ENCODE data around the gene PTPRM. TPM values are rescaled to one million over a fixed set of nuclear protein-coding genes. Genes with fewer than 3 reads are reported as not detected.
A peak's percentile ranks its signal among the peaks of the same experiment; 100 is the strongest.

Gene PTPRM
- polyA plus RNA-seq, 1 donor (not counting 4 experiments of a cell fraction or from before 2014, with no cell fraction given), result 54.5 TPM

- FAIRE-seq (no peak), DNase-seq (ENCODE audit: low read depth, low spot score) (no peak)
- H3K9ac ChIP-seq (ENCODE audit: control insufficient read depth, extremely low read depth, insufficient read depth, low read length), result no peak overlapping the region
- H3K9me1 ChIP-seq (ENCODE audit: control insufficient read depth, extremely low read depth, insufficient read depth, low read length), result no peaks in the 10 kb centered on the region
- H3K79me2 ChIP-seq (ENCODE audit: control insufficient read depth, insufficient read depth, low read length), result no peaks in the 10 kb centered on the region
- no peak overlapping the region for H3K4me3 ChIP-seq (ENCODE audit: control insufficient read depth in 2 of 3, extremely low read depth in 1 of 3, insufficient read depth in 2 of 3, low read depth in 1 of 3, low read length in 3 of 3)
- no peak overlapping the region for H3K27ac ChIP-seq (ENCODE audit: control insufficient read depth, insufficient read depth, low read length)
- peaks cover 15% of the 10 kb centered on the region for H3K27me3 ChIP-seq (ENCODE audit: control insufficient read depth, extremely low read depth, insufficient read depth, low read length)
- H2AFZ ChIP-seq (ENCODE audit: control insufficient read depth, low read length), result no peak overlapping the region
- H3K4me2 ChIP-seq (ENCODE audit: control insufficient read depth, extremely low read depth, insufficient read depth, low read depth, low read length), result no peak overlapping the region
- peaks cover 6% of the 10 kb centered on the region for H3K4me1 ChIP-seq (ENCODE audit: control insufficient read depth, extremely low read depth, insufficient read depth, low read length)
- dilution Hi-C loops (cut with MboI; ENCODE audit: extremely low pct_ligation_motif_present, low sequenced_read_pairs), result no loop called here
- H3K36me3 ChIP-seq (ENCODE audit: control insufficient read depth in 2 of 2, extremely low read depth in 1 of 2, insufficient read depth in 2 of 2, low read length in 2 of 2), result no peaks in the 10 kb centered on the region
- no peaks in the 10 kb centered on the region for H3K9me3 ChIP-seq (ENCODE audit: control insufficient read depth, low read depth, low read length)
- no peaks in the 10 kb centered on the region for H4K20me1 ChIP-seq (ENCODE audit: control insufficient read depth, extremely low read depth, insufficient read depth, low read length)
- TF ChIP-seq CTCF (optimal IDR thresholded peaks at IDR 0.05 in 1 of 3, IDR thresholded peaks at IDR 0.05 in 1 of 3, conservative IDR thresholded peaks at IDR 0.05 in 1 of 3; ENCODE audit: extremely low read depth in 1 of 3, insufficient read depth in 2 of 3, low read length in 3 of 3) (no peak), EZH2 (IDR thresholded peaks at IDR 0.05; ENCODE audit: low read length) (no peak)
These were observed 801.5 kb downstream of the PTPRM start for GRCh38 chr18:8368512-8369217.

- no peak for TF ChIP-seq EZH2 (IDR thresholded peaks at IDR 0.05; ENCODE audit: low read length)
- FAIRE-seq, result peak; percentile 97
- no peak overlapping the region for H2AFZ ChIP-seq (ENCODE audit: control insufficient read depth, low read length)
- no peak overlapping the region for H3K9ac ChIP-seq (ENCODE audit: control insufficient read depth, extremely low read depth, insufficient read depth, low read length)
- H3K9me3 ChIP-seq (ENCODE audit: control insufficient read depth, low read depth, low read length), result no peaks in the 10 kb centered on the region
- H3K79me2 ChIP-seq (ENCODE audit: control insufficient read depth, insufficient read depth, low read length), result no peaks in the 10 kb centered on the region
- no peaks in the 10 kb centered on the region for H3K27me3 ChIP-seq (ENCODE audit: control insufficient read depth, extremely low read depth, insufficient read depth, low read length)
- peak overlapping the region; percentile 47 for H3K4me2 ChIP-seq (ENCODE audit: control insufficient read depth, extremely low read depth, insufficient read depth, low read depth, low read length)
- H3K36me3 ChIP-seq (ENCODE audit: control insufficient read depth in 2 of 2, extremely low read depth in 1 of 2, insufficient read depth in 2 of 2, low read length in 2 of 2), result peaks cover 0 to 2% of the 10 kb centered on the region in 2 experiments
- peak; percentile 76 for DNase-seq (ENCODE audit: low read depth, low spot score)
- dilution Hi-C loops (cut with MboI; ENCODE audit: extremely low pct_ligation_motif_present, low sequenced_read_pairs), result no loop called here
- no peaks in the 10 kb centered on the region for H3K9me1 ChIP-seq (ENCODE audit: control insufficient read depth, extremely low read depth, insufficient read depth, low read length)
- peaks cover 15% of the 10 kb centered on the region for H3K4me1 ChIP-seq (ENCODE audit: control insufficient read depth, extremely low read depth, insufficient read depth, low read length)
- no peak overlapping the region for H3K4me3 ChIP-seq (ENCODE audit: control insufficient read depth in 2 of 3, extremely low read depth in 1 of 3, insufficient read depth in 2 of 3, low read depth in 1 of 3, low read length in 3 of 3)
- H3K27ac ChIP-seq (ENCODE audit: control insufficient read depth, insufficient read depth, low read length), result no peak overlapping the region
- no peaks in the 10 kb centered on the region for H4K20me1 ChIP-seq (ENCODE audit: control insufficient read depth, extremely low read depth, insufficient read depth, low read length)
These were observed 806.4 kb downstream of the PTPRM start for GRCh38 chr18:8373486-8373885.
